HL-60 (cell line): ENCODE data around the gene WDR48.

Source experiments
- DNase-seq, 2 experiments: peaks; one replicate each; pipeline ENCODE4 v3.0.0-alpha.2; 2010 to 2020; ENCODE audit warnings: low read depth in 1 of 2, low spot score in 1 of 2
- H3K27ac ChIP-seq: fragments of 250-450 bp; sonication (Bioruptor Pico); replicated peaks from 2 replicates; pipeline ENCODE4 v1.5.1; 2020; ENCODE audit warnings: mild to moderate bottlenecking, moderate library complexity
- H3K27me3 ChIP-seq: fragments of 250-450 bp; sonication (Bioruptor Pico); 2 replicates; pipeline ENCODE4 v1.5.1; 2021; ENCODE audit warnings: mild to moderate bottlenecking, moderate library complexity; ENCODE audit not compliant: insufficient read depth, poor library complexity, severe bottlenecking
- H3K4me3 ChIP-seq: replicated peaks from 2 replicates; pipeline ENCODE4 v1.5.1; 2011; ENCODE audit warnings: mild to moderate bottlenecking, control low read depth, low read length; ENCODE audit not compliant: insufficient read depth
- CTCF ChIP-seq: IDR thresholded peaks from one replicate; pipeline ENCODE4 v1.5.1; 2011; ENCODE audit warnings: low read length, control low read depth, inconsistent platforms; ENCODE audit not compliant: insufficient read depth
- GABPA ChIP-seq: IDR thresholded peaks from 2 replicates; pipeline ENCODE4 v1.6.1; 2012; ENCODE audit warnings: low read depth
- POLR2AphosphoS5 ChIP-seq: IDR thresholded peaks from 2 replicates; pipeline ENCODE4 v1.6.1; 2012; ENCODE audit warnings: low read depth
- REST ChIP-seq: IDR thresholded peaks from 2 replicates; pipeline ENCODE4 v1.6.1; 2012; ENCODE audit warnings: low read depth; ENCODE audit not compliant: insufficient replicate concordance
- SPI1 ChIP-seq: IDR thresholded peaks from 2 replicates; pipeline ENCODE4 v1.6.1; 2012; ENCODE audit warnings: low read depth, mild to moderate bottlenecking, borderline replicate concordance

The WDR48 gene

GRCh38 chr3:39137991-39138803 lies 86.4 kb downstream of the WDR48 start:
- TF ChIP-seq POLR2AphosphoS5 (no peak), REST (no peak), GABPA (no peak), CTCF (no peak)
- DNase-seq: no peak
- Histone ChIP-seq H3K4me3 (no peak overlapping the region), H3K27ac (no peak overlapping the region), H3K27me3 (no peaks in the 10 kb centered on the region)

GRCh38 chr3:39138804-39139415 lies 87.1 kb downstream of the WDR48 start:
- no peak for DNase-seq
- Histone ChIP-seq H3K27me3 (no peaks in the 10 kb centered on the region), H3K27ac (no peak overlapping the region), H3K4me3 (no peak overlapping the region)
- TF ChIP-seq SPI1 (no peak), GABPA (no peak), REST (no peak), POLR2AphosphoS5 (no peak), CTCF (no peak)

GRCh38 chr3:39139442-39139841 lies 87.6 kb downstream of the WDR48 start:
- TF ChIP-seq CTCF (no peak), POLR2AphosphoS5 (no peak), REST (no peak), SPI1 (no peak), GABPA (no peak)
- Histone ChIP-seq H3K4me3 (no peak overlapping the region), H3K27ac (no peak overlapping the region), H3K27me3 (no peaks in the 10 kb centered on the region)
- no peak for DNase-seq
